ENCODE results near the gene GIGYF2. TPM values are rescaled to one million over a fixed set of nuclear protein-coding genes. Genes with fewer than 3 reads are reported as not detected.
"Not testable (repeated sequence)": the region's sequence is repeated elsewhere in the genome, so short reads cannot be mapped to it uniquely, and the experiment has no call there.

The GIGYF2 gene
- total and polyA plus RNA-seq, 2 donors from 2014 or later = 13.5 to 79.8 TPM

DNA sequence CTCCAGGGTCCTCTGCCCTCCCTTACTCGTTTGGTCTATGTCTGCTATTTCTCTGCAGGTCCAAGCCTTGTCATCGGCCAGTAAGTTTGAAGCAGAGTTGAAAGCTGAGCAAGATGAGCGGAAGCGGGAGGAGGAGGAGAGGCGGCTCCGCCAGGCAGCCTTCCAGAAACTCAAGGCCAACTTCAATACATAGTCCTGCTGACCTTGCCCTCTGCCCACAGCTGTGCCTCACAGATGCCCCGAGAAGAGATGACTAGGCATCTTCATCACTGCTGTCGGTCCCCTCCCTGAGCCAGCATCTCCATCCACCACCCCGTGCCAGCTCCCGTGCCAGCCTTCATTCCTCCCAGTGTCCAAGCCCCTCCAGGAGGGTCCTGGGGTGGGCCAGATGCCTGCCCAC is 15.6 kb upstream of the GIGYF2 start:
- intact Hi-C loops (cut with DNase I) = no loop called here
- H3K4me3 ChIP-seq (ENCODE audit: low read length in 3 of 3) = no peak overlapping the region
- no peaks in the 10 kb centered on the region for H3K9me3 ChIP-seq (ENCODE audit: control insufficient read depth in 2 of 3, insufficient read depth in 1 of 3, low read length in 3 of 3)
- H3K4me1 ChIP-seq (ENCODE audit: control insufficient read depth in 2 of 3, insufficient read depth in 2 of 3, low read depth in 1 of 3, low read length in 3 of 3) = no peaks in the 10 kb centered on the region
- no peak overlapping the region for H3K27ac ChIP-seq (ENCODE audit: low read depth in 2 of 2, low read length in 2 of 2)
- peaks cover 0 to 16% (median 7%) of the 10 kb centered on the region in 3 donors for H3K36me3 ChIP-seq (ENCODE audit: control insufficient read depth in 2 of 3, insufficient read depth in 3 of 3, low read length in 3 of 3)
- H3K27me3 ChIP-seq (ENCODE audit: control insufficient read depth, insufficient read depth, low read length) = no peaks in the 10 kb centered on the region
- no peak for DNase-seq
- no peak overlapping the region for H3K9ac ChIP-seq (ENCODE audit: low read length in 3 of 3)
- TF ChIP-seq, protein P1, sequence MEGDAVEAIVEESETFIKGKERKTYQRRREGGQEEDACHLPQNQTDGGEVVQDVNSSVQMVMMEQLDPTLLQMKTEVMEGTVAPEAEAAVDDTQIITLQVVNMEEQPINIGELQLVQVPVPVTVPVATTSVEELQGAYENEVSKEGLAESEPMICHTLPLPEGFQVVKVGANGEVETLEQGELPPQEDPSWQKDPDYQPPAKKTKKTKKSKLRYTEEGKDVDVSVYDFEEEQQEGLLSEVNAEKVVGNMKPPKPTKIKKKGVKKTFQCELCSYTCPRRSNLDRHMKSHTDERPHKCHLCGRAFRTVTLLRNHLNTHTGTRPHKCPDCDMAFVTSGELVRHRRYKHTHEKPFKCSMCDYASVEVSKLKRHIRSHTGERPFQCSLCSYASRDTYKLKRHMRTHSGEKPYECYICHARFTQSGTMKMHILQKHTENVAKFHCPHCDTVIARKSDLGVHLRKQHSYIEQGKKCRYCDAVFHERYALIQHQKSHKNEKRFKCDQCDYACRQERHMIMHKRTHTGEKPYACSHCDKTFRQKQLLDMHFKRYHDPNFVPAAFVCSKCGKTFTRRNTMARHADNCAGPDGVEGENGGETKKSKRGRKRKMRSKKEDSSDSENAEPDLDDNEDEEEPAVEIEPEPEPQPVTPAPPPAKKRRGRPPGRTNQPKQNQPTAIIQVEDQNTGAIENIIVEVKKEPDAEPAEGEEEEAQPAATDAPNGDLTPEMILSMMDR (IDR thresholded peaks at IDR 0.05; ENCODE audit: borderline replicate concordance, extremely low read depth, insufficient read depth) = no peak
- FAIRE-seq = no peak

GRCh38 chr2:232683368-232683767 is 13.8 kb upstream of the GIGYF2 start:
- no peaks in the 10 kb centered on the region for H3K4me1 ChIP-seq (ENCODE audit: control insufficient read depth in 2 of 3, insufficient read depth in 2 of 3, low read depth in 1 of 3, low read length in 3 of 3)
- H3K36me3 ChIP-seq (ENCODE audit: control insufficient read depth in 2 of 3, insufficient read depth in 3 of 3, low read length in 3 of 3) = peaks cover 0 to 16% (median 6%) of the 10 kb centered on the region in 3 donors
- no peak overlapping the region for H3K4me3 ChIP-seq (ENCODE audit: low read length in 3 of 3)
- intact Hi-C loops (cut with DNase I) = no loop called here
- no peaks in the 10 kb centered on the region for H3K27me3 ChIP-seq (ENCODE audit: control insufficient read depth, insufficient read depth, low read length)
- H3K27ac ChIP-seq (ENCODE audit: low read depth in 2 of 2, low read length in 2 of 2) = no peak overlapping the region
- H3K9ac ChIP-seq (ENCODE audit: low read length in 3 of 3) = no peak overlapping the region
- no peak for DNase-seq
- FAIRE-seq = no peak
- TF ChIP-seq, protein P1 (IDR thresholded peaks at IDR 0.05; ENCODE audit: borderline replicate concordance, extremely low read depth, insufficient read depth) = no peak
- H3K9me3 ChIP-seq (ENCODE audit: control insufficient read depth in 2 of 3, insufficient read depth in 1 of 3, low read length in 3 of 3) = no peaks in the 10 kb centered on the region

GRCh38 chr2:232685391-232685790 is 11.7 kb upstream of the GIGYF2 start:
- intact Hi-C loops (cut with DNase I); FAIRE-seq; H3K4me1 ChIP-seq (ENCODE audit: control insufficient read depth in 2 of 3, insufficient read depth in 2 of 3, low read depth in 1 of 3, low read length in 3 of 3); H3K9ac ChIP-seq (ENCODE audit: low read length in 3 of 3); DNase-seq; H3K27me3 ChIP-seq (ENCODE audit: control insufficient read depth, insufficient read depth, low read length); H3K27ac ChIP-seq (ENCODE audit: low read depth in 2 of 2, low read length in 2 of 2); H3K9me3 ChIP-seq (ENCODE audit: control insufficient read depth in 2 of 3, insufficient read depth in 1 of 3, low read length in 3 of 3); H3K4me3 ChIP-seq (ENCODE audit: low read length in 3 of 3): not testable (repeated sequence)
- peaks cover 0 to 16% (median 6%) of the 10 kb centered on the region in 3 donors for H3K36me3 ChIP-seq (ENCODE audit: control insufficient read depth in 2 of 3, insufficient read depth in 3 of 3, low read length in 3 of 3)

- intact Hi-C loops (cut with DNase I) = no loop called here
- H3K9me3 ChIP-seq (ENCODE audit: control insufficient read depth in 2 of 3, insufficient read depth in 1 of 3, low read length in 3 of 3) = no peaks in the 10 kb centered on the region
- no peak overlapping the region for H3K9ac ChIP-seq (ENCODE audit: low read length in 3 of 3)
- FAIRE-seq = no peak
- TF ChIP-seq, protein P1 (IDR thresholded peaks at IDR 0.05; ENCODE audit: borderline replicate concordance, extremely low read depth, insufficient read depth) = no peak
- peaks cover 0 to 4% (median 3%) of the 10 kb centered on the region in 3 donors for H3K4me1 ChIP-seq (ENCODE audit: control insufficient read depth in 2 of 3, insufficient read depth in 2 of 3, low read depth in 1 of 3, low read length in 3 of 3)
- H3K27ac ChIP-seq (ENCODE audit: low read depth in 2 of 2, low read length in 2 of 2) = no peak overlapping the region
- no peak overlapping the region for H3K4me3 ChIP-seq (ENCODE audit: low read length in 3 of 3)
- H3K36me3 ChIP-seq (ENCODE audit: control insufficient read depth in 2 of 3, insufficient read depth in 3 of 3, low read length in 3 of 3) = peaks cover 0 to 1% (median 0%) of the 10 kb centered on the region in 3 donors
- DNase-seq = no peak
- no peaks in the 10 kb centered on the region for H3K27me3 ChIP-seq (ENCODE audit: control insufficient read depth, insufficient read depth, low read length)
These were observed 9.6 kb upstream of the GIGYF2 start for GRCh38 chr2:232687382-232688160.
